Prostate gland (tissue), 2 donors: ENCODE data around the gene PDE1C.

Source experiments
- CTCF ChIP-seq, 4 experiments: fragments of 200-600 bp in 2 of 4; fragments of 450-650 bp in 2 of 4; sonication (generic) in 2 of 4; IDR thresholded peaks; 1 replicate in 3 of 4; 2 replicates in 1 of 4; pipeline ENCODE4 v1.5.1; 2016 to 2019; ENCODE audit warnings: antibody characterized with exemption in 4 of 4, mild to moderate bottlenecking in 2 of 4, moderate library complexity in 2 of 4
- POLR2A ChIP-seq: fragments of 450-650 bp; IDR thresholded peaks from one replicate; pipeline ENCODE4 v1.6.1; 2016; ENCODE audit warnings: antibody characterized with exemption, mild to moderate bottlenecking
- POLR2AphosphoS5 ChIP-seq: sonication (generic); formaldehyde crosslinking; IDR thresholded peaks from one replicate; pipeline ENCODE4 v1.6.1; 2017; ENCODE audit warnings: antibody characterized with exemption

DNA sequence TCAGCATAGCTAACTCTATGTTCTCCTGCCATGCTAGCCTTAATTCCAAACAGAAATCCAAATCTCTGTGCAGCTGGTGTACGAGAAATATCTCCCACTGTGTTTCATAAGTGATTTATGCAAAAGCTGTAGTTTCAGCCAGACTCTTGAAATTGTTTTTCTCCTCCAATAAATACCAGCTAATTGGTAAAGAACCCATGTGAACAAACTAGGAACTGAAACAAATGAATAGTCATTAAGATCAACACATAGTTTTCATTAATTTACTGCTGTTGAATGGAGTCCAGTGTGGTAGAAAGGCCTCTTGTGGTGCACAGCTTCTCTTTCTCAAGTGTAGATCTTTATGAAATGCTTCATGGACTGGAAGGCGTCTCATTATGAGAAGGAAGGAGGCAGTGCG is 364.8 kb downstream of the PDE1C start:
- TF ChIP-seq CTCF (IDR thresholded peaks at IDR 0.05) (no peak), POLR2A (no peak), POLR2AphosphoS5 (no peak)
